Thoracic aorta (tissue), 2 donors: ENCODE data around the gene IGF2BP1. TPM values are rescaled to one million over a fixed set of nuclear protein-coding genes. Genes with fewer than 3 reads are reported as not detected.

Source experiments
- ATAC-seq: fragments of 150-250 bp; one replicate; pipeline ENCODE4 v1.8.0; 2017; ENCODE audit warnings: low read depth; ENCODE audit not compliant: insufficient number of reproducible peaks, low FRiP score
- DNase-seq: peaks from one replicate; pipeline ENCODE4 v3.0.0-alpha.2; 2020; ENCODE audit warnings: low spot score
- H3K27ac ChIP-seq, 2 donors: fragments of 200-600 bp; sonication (generic); 1 replicate in 1 of 2; 2 replicates in 1 of 2; pipeline ENCODE4 v1.5.1; 2016; ENCODE audit warnings: mild to moderate bottlenecking in 2 of 2, moderate library complexity in 2 of 2
- H3K27me3 ChIP-seq: fragments of 200-600 bp; sonication (generic); replicated peaks from 2 replicates; pipeline ENCODE4 v1.6.0; 2016; ENCODE audit warnings: mild to moderate bottlenecking; ENCODE audit not compliant: insufficient read depth
- H3K36me3 ChIP-seq: fragments of 200-600 bp; sonication (generic); one replicate; pipeline ENCODE4 v1.5.1; 2016
- H3K4me1 ChIP-seq, 2 donors: fragments of 200-600 bp; sonication (generic); 1 replicate in 1 of 2; 2 replicates in 1 of 2; pipeline versions ENCODE4 v1.5.1 to v1.6.0; 2016; ENCODE audit warnings: low read depth in 2 of 2, mild to moderate bottlenecking in 1 of 2; ENCODE audit not compliant: control insufficient read depth in 1 of 2
- H3K4me3 ChIP-seq: fragments of 200-600 bp; sonication (generic); 2 replicates; pipeline ENCODE4 v1.5.1; 2016; ENCODE audit warnings: mild to moderate bottlenecking
- H3K9me3 ChIP-seq: fragments of 200-600 bp; sonication (generic); 2 replicates; pipeline ENCODE4 v1.5.1; 2016
- total RNA-seq, 2 donors: library from RNA; depleted of rRNA; stranded (reverse); fragments of >200 nt; gene quantifications; one replicate each; pipeline versions ENCODE4 v1.1.0 to v1.2.3, GENCODE V29; 2016
- TF ChIP-seq, protein P1 (sequence below): fragments of 200-600 bp; sonication (generic); IDR thresholded peaks from one replicate; pipeline ENCODE4 v1.5.1; 2019; ENCODE audit warnings: antibody characterized with exemption

The IGF2BP1 gene
- total RNA-seq, 2 donors from 2014 or later = 0.07 TPM; not detected in 1

GRCh38 chr17:49085565-49086315 is 88.6 kb downstream of the IGF2BP1 start:
- ATAC-seq = no peak
- TF ChIP-seq, protein P1, sequence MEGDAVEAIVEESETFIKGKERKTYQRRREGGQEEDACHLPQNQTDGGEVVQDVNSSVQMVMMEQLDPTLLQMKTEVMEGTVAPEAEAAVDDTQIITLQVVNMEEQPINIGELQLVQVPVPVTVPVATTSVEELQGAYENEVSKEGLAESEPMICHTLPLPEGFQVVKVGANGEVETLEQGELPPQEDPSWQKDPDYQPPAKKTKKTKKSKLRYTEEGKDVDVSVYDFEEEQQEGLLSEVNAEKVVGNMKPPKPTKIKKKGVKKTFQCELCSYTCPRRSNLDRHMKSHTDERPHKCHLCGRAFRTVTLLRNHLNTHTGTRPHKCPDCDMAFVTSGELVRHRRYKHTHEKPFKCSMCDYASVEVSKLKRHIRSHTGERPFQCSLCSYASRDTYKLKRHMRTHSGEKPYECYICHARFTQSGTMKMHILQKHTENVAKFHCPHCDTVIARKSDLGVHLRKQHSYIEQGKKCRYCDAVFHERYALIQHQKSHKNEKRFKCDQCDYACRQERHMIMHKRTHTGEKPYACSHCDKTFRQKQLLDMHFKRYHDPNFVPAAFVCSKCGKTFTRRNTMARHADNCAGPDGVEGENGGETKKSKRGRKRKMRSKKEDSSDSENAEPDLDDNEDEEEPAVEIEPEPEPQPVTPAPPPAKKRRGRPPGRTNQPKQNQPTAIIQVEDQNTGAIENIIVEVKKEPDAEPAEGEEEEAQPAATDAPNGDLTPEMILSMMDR = no peak
- no peak overlapping the region for H3K4me3 ChIP-seq
- H3K4me1 ChIP-seq = no peaks in the 10 kb centered on the region
- no peak overlapping the region for H3K27ac ChIP-seq
- H3K27me3 ChIP-seq = no peaks in the 10 kb centered on the region
- H3K36me3 ChIP-seq = no peaks in the 10 kb centered on the region
- no peak for DNase-seq
- no peaks in the 10 kb centered on the region for H3K9me3 ChIP-seq

DNA sequence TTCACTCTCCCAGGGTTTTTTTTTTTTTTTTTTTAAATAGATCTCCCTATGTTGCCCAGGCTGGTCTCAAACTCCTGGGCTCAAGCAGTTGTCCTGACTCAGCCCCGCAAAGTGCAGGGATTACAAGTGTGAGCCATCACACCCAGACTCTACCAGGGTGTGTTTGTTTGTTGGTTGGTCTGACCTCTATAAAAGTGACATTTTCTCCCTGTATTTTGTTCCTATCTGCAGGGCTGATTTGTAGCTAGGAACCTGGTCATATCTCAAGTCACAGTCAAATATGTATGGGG is 89.1 kb downstream of the IGF2BP1 start:
- Histone ChIP-seq H3K4me1 (no peaks in the 10 kb centered on the region), H3K36me3 (no peaks in the 10 kb centered on the region), H3K27ac (no peak overlapping the region), H3K9me3 (no peaks in the 10 kb centered on the region), H3K4me3 (no peak overlapping the region), H3K27me3 (no peaks in the 10 kb centered on the region)
- TF ChIP-seq, protein P1 = no peak
- ATAC-seq (no peak), DNase-seq (no peak)

DNA sequence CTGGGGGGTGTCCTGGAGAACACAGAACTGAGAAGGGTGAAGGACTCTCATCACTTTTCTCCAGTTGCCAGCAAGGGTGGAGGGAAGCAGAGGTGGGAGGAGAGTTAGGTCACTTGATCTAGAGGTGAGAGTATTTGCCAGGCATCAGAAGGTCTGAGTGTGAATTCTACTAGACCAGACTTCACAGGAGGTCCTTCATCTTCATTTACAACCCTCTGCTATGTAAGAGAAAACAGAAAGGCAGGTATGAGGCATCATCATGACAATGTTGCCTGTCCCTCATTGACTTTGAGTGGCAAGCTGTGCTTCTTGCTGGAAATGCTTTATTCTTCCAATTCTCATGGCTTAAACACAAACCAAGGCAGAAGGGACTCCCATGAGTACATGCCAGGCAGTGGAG is 89.5 kb downstream of the IGF2BP1 start:
- no peak overlapping the region for H3K4me3 ChIP-seq
- H3K27me3 ChIP-seq = no peaks in the 10 kb centered on the region
- H3K27ac ChIP-seq = no peak overlapping the region
- ATAC-seq = no peak
- TF ChIP-seq, protein P1 = no peak
- no peak for DNase-seq
- no peaks in the 10 kb centered on the region for H3K4me1 ChIP-seq
- no peaks in the 10 kb centered on the region for H3K36me3 ChIP-seq
- no peaks in the 10 kb centered on the region for H3K9me3 ChIP-seq

DNA sequence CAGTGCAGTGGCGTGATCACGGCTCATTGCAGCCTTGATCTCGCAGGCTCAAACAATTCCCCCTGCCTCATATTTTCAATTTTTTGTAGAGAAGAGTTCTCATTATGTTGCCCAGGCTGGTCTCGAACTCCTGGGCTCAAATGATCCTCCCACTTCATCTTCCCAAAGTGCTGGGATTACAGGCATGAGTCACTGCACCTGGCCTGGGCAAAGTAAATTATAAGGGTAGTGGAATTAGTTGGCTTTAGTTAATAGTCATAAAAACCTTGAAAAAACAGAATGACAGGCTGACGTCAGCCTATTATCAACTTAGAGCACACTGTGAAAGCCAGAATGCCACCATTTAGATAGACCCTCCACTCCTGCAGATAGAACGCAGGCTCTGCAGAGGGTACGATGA is 91.9 kb downstream of the IGF2BP1 start:
- ATAC-seq (no peak), DNase-seq (no peak)
- H3K4me1 ChIP-seq = no peaks in the 10 kb centered on the region
- TF ChIP-seq, protein P1 = no peak
- H3K9me3 ChIP-seq = no peaks in the 10 kb centered on the region
- no peaks in the 10 kb centered on the region for H3K36me3 ChIP-seq
- no peak overlapping the region for H3K4me3 ChIP-seq
- H3K27ac ChIP-seq = no peak overlapping the region
- H3K27me3 ChIP-seq = no peaks in the 10 kb centered on the region

DNA sequence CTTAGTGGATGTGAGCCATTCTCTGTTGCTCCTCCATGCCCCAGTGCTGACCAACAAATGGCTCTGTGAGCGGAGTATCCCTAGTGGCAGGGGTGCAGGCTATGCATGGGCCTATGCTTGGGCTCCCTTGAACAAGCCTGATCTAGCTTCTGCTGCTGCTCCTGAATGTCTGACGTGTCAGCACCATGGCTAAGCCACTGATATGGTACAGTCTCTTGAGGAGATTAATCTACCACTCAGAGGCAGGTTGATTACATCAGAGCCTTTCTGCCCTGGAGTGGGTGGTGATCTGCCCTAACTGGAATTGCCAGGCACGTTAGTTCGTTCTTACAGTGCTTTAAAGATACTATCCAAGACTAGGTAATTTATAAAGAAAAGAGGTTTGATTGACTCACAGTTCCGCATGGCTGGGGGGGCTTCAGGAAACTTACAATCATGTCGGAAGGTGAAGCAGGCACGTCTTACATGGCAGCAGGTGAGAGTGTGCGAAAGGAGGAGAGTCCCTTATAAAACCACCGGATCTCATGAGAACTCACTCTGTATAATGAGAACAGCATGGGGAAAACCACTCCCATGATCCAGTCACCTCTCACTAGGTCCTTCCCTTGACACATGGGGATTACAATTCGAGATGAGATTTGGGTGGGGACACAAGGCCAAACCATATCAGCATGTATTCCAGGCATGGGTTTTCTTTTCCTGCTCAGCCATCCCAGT is 93.9 kb downstream of the IGF2BP1 start:
- Histone ChIP-seq H3K4me3 (no peak overlapping the region), H3K9me3 (no peaks in the 10 kb centered on the region), H3K4me1 (no peaks in the 10 kb centered on the region), H3K27me3 (no peaks in the 10 kb centered on the region), H3K36me3 (no peaks in the 10 kb centered on the region), H3K27ac (no peak overlapping the region)
- TF ChIP-seq, protein P1 = no peak
- ATAC-seq (no peak), DNase-seq (no peak)
